ENCODE results near the gene PUM1. TPM values are rescaled to one million over a fixed set of nuclear protein-coding genes. Genes with fewer than 3 reads are reported as not detected.
"Not testable (repeated sequence)": the region's sequence is repeated elsewhere in the genome, so short reads cannot be mapped to it uniquely, and the experiment has no call there.

PUM1 gene
- total RNA-seq, 2 donors from 2014 or later, result 111 to 118 TPM

DNA sequence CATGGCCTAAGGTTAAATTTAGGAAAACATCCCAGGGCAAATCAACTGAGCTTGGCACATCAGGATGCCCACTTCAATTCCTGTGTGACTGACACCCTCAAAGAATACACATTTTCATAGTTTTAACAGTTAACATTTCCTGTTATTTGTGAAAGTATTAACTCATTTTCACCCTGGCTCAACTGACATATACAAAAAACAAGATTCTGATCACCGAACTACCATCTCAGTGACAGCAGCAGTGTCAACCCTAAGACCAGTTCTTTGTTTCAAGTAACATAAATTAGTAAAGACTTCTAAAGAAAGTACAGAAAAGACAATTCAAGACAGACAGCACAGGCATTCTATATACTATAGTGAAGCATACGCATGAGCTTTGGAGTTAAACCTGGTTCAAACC is 88.0 kb downstream of the PUM1 start:
- DNase-seq, result no peak
- no peak for ATAC-seq
- intact Hi-C loops (cut with DNase I, micrococcal nuclease), result no loop called here

- intact Hi-C loops (cut with DNase I, micrococcal nuclease), result no loop called here
- DNase-seq (no peak), ATAC-seq (peak; percentile 10)
These were observed 88.4 kb downstream of the PUM1 start for GRCh38 chr1:30977105-30977504.

- intact Hi-C loops (cut with DNase I, micrococcal nuclease), result no loop called here
- peak; percentile 83 for ATAC-seq
- no peak for DNase-seq
These were observed 89.4 kb downstream of the PUM1 start for GRCh38 chr1:30976143-30976542.

DNA sequence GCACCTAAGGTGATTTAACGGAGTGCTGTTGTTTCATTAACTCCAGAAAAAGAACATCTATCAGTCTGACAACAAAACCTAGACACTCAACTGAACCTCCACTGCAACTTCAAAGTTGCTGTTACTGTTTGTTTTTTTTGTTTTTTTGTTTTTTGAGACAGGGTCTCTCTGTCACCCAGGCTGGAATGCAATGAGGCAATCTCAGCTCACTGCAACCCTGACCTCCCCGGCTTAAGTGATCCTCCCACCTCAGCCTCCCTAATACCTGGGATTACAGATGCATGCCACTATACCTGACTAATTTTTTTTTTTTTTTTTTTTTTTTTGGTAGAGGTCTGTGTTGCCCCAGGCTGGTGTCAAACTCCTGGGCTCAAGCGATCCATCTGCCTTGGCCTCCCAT is 90.3 kb downstream of the PUM1 start:
- no peak for DNase-seq
- intact Hi-C loops (cut with DNase I, micrococcal nuclease), result no loop called here
- ATAC-seq, result no peak

DNA sequence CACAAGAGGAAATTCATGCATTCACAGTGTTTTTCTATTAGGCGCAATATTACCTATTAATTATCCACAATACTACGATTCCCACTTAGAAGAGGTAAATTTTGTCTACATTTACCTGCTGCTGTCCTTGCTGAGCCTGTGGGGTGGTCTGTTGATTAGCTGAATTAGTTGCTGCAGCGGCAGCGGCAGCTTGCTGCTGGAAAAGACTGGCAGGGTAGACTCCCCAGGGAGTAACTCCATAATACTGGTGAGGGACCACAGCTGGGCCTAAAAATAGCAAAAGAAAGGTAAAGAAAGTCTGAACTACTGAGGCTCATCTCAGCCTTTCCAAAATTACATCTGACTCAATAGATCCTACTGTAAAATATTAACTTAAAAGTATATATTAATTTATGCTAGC is 91.0 kb downstream of the PUM1 start:
- DNase-seq (no peak), ATAC-seq (no peak)
- intact Hi-C loops (cut with DNase I, micrococcal nuclease), result no loop called here

DNA sequence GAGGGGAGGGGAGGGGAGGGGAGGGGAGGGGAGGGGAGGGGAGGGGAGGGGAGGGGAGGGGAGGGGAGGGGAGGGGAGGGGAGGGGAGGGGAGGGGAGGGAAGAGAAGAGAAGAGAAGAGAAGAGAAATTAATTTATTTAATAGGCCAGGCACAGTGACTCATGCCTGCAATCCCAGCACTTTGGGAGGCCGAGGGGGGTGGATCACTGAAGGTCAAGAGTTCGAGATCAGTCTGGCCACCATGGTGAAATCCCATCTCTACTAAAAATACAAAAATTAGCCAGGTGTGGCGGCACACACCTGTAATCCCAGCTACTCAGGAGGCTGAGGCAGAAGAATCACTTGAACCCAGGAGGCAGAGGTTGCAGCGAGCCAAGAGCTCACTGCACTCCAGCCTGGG is 93.2 kb downstream of the PUM1 start:
- ATAC-seq; DNase-seq; intact Hi-C loops (cut with DNase I, micrococcal nuclease): not testable (repeated sequence)

DNA sequence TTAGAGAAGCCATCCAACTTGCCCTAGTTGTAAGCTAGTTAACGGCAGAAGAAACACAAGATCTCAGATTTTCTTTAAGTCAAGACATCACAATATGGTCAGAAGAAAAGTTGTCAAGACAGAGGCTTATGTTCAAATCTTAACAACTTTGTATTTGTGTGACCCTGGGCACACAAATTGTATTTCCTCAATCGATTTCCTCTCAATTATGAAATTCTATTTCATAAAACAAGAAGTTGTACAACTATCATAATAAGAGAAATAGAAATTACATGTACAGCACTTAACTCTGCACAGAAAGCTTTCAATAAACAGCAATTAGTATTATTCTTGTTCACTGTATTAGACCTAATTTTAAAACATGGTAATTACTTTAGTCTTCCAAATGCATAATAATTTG is 94.0 kb downstream of the PUM1 start:
- ATAC-seq, result no peak
- no peak for DNase-seq
- intact Hi-C loops (cut with DNase I, micrococcal nuclease), result no loop called here

DNA sequence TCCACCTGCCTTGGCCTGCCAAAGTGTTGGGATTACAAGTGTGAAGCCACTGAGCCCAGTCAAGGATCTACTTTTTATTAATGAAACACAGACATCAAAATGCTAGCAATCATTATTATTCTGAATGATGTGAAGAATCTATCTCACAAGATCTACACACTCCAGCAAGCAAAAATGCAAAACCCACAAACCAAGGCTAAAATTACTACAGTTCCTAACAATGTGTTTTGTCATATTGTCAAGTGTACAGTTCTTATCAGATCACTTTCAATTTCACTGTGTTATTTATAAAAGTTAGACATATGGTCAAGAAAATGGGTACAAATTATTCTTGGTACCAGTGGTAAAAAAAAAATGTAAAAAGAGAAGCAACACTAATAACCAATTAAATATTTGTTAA is 95.6 kb downstream of the PUM1 start:
- intact Hi-C loops (cut with DNase I, micrococcal nuclease), result no loop called here
- DNase-seq, result no peak
- ATAC-seq, result no peak

GRCh38 chr1:30968220-30968971 is 97.1 kb downstream of the PUM1 start:
- intact Hi-C loops (cut with DNase I, micrococcal nuclease), result no loop called here
- no peak for ATAC-seq
- no peak for DNase-seq

GRCh38 chr1:30966690-30967369 is 98.7 kb downstream of the PUM1 start:
- no peak for ATAC-seq
- intact Hi-C loops (cut with DNase I, micrococcal nuclease), result no loop called here
- DNase-seq, result no peak

GRCh38 chr1:30965924-30966599 is 99.5 kb downstream of the PUM1 start:
- DNase-seq (no peak), ATAC-seq (no peak)
- intact Hi-C loops (cut with DNase I, micrococcal nuclease), result no loop called here

DNA sequence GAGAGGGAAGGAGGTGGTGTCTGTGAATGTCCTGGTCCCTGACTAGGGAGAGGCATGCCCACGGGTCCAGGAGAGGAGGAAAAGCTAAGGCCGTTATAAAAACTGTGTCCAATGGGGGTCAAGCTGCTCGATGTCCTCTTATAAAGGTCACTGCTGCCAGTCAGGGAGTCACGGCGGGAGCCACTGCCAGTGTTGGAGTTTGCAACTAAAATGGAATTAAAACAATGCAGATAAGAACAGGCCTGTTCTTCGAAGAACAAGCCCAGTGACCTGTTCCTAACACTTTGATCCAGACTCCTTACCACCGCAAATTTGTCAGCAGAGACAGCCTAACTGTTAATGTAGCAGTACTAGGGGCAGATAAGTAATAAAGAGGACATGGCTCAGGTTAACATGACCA is 100.8 kb downstream of the PUM1 start:
- ATAC-seq (no peak), DNase-seq (no peak)
- intact Hi-C loops (cut with DNase I, micrococcal nuclease), result no loop called here

- no peak for DNase-seq
- peak; percentile 14 for ATAC-seq
- intact Hi-C loops (cut with DNase I, micrococcal nuclease), result no loop called here
These were observed 102.7 kb downstream of the PUM1 start for GRCh38 chr1:30962609-30963508.

GRCh38 chr1:30957560-30958222 is 107.8 kb downstream of the PUM1 start:
- no peak for DNase-seq

GRCh38 chr1:30955448-30956015 is 110.0 kb downstream of the PUM1 start:
- no peak for DNase-seq
- intact Hi-C loops (cut with DNase I, micrococcal nuclease), result no loop called here
- ATAC-seq, result no peak

More at GRCh38 chr1:30957560-30958222, 107.8 kb downstream of the PUM1 start:
- intact Hi-C loops (cut with DNase I, micrococcal nuclease), result no loop called here
- no peak for ATAC-seq

DNA sequence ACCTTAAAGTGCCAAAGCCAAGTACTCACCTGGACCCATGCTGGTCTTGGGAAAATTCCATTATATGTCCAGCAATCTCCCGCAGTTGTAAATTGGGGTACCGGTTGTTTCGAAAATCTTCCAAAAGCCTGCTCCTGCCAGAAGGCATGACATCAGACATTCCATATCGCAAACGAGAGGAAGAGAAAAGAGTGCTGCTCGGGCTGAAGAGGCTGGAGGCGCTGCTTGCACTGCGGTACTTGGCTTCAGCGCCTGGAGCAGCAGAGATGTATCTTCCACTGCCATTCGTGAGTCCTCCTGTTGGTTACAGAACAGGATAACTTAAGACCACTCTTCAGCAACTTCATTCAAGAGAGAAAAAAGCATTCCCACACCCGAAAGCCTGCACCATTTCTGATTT is 111.8 kb downstream of the PUM1 start:
- ATAC-seq (no peak), DNase-seq (no peak)
- intact Hi-C loops (cut with DNase I, micrococcal nuclease), result no loop called here

DNA sequence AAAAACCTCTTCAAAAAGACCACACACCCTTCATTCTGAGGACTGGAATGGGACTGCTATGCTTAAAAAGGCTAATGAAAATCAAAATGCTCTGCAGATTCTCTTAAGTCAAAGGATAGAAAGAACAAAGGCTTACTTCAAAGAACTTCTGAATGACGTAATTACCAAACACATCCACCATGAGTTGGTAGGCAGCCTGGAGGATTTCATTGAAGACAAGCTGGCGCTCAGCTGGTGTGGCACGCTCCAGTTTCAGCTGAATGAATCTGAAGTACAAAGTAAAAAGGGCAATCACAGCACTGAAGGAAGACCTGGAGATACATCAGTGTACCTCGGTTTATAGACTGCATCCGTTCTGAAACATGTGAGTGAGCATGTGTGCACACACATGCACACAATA is 113.4 kb downstream of the PUM1 start:
- intact Hi-C loops (cut with DNase I, micrococcal nuclease), result no loop called here
- DNase-seq, result no peak
- no peak for ATAC-seq

DNA sequence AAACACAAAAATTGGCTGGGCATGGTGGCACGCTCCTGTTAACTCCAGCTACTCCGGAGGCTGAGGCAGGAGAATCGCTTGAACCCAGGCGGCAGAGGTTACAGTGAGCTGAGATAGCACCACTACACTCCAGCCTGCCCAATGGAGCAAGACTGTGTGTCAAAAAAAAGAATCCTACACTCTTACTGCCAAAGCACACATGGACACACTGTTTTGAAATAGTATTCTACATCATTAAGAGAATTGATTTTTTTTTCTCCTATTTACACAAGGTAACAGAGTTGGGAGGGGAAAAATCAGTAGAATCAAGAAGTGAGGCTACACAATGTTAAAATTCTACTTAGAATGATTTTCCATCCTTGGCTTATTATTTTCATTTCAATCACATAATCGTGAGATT is 114.8 kb downstream of the PUM1 start:
- DNase-seq (no peak), ATAC-seq (no peak)
- intact Hi-C loops (cut with DNase I, micrococcal nuclease), result no loop called here
